ENCODE measurements around the gene CRYBB1. TPM values are rescaled to one million over a fixed set of nuclear protein-coding genes. Genes with fewer than 3 reads are reported as not detected.

CRYBB1 gene
- total and polyA plus RNA-seq, 2 experiments from 2014 or later, result 1.6 to 3.7 TPM

DNA sequence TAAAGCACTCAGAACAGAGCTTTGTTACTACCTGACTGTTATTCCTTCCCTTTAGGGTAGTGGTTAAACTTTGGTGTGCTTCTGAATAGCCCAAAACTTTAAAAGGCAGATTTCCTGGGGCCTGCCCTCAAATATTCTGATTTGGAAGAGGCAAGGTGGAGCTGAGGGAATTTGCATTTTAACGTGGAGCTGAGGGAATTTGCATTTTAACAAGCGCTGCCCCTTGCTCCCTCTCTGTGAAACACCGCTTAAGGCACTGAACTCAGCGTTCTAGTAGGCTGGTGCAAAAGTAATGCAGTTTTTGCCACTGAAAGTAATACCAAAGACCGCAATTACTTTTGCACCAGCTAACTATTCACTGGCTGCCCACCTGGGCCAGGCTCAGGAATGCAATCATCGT, 62.9 kb downstream of the CRYBB1 start:
- Mint-ChIP-seq H3K36me3 (ENCODE audit: low read depth) (peaks cover 9% of the 10 kb centered on the region; the same call in 2 of the 3 replicates), H3K27me3 (ENCODE audit: insufficient read depth, low read depth, poor library complexity) (peaks cover 12% of the 10 kb centered on the region), H3K27ac (peak overlapping the region; percentile 96), H3K4me1 (peaks cover 80% of the 10 kb centered on the region), H3K9me3 (no peaks in the 10 kb centered on the region), H3K4me3 (no peak overlapping the region; the same call in 2 of the 3 replicates)
- H3K4me3 ChIP-seq, result peak overlapping the region; percentile 4; the same call in 1 of the 2 replicates
- H3K9me2 ChIP-seq (ENCODE audit: insufficient read depth), result no peaks in the 10 kb centered on the region
- TF ChIP-seq CREB1 (CRISPR knock-in tag; IDR thresholded peaks at IDR 0.05; ENCODE audit: low read depth), result no peak
- TF ChIP-seq, protein P1, sequence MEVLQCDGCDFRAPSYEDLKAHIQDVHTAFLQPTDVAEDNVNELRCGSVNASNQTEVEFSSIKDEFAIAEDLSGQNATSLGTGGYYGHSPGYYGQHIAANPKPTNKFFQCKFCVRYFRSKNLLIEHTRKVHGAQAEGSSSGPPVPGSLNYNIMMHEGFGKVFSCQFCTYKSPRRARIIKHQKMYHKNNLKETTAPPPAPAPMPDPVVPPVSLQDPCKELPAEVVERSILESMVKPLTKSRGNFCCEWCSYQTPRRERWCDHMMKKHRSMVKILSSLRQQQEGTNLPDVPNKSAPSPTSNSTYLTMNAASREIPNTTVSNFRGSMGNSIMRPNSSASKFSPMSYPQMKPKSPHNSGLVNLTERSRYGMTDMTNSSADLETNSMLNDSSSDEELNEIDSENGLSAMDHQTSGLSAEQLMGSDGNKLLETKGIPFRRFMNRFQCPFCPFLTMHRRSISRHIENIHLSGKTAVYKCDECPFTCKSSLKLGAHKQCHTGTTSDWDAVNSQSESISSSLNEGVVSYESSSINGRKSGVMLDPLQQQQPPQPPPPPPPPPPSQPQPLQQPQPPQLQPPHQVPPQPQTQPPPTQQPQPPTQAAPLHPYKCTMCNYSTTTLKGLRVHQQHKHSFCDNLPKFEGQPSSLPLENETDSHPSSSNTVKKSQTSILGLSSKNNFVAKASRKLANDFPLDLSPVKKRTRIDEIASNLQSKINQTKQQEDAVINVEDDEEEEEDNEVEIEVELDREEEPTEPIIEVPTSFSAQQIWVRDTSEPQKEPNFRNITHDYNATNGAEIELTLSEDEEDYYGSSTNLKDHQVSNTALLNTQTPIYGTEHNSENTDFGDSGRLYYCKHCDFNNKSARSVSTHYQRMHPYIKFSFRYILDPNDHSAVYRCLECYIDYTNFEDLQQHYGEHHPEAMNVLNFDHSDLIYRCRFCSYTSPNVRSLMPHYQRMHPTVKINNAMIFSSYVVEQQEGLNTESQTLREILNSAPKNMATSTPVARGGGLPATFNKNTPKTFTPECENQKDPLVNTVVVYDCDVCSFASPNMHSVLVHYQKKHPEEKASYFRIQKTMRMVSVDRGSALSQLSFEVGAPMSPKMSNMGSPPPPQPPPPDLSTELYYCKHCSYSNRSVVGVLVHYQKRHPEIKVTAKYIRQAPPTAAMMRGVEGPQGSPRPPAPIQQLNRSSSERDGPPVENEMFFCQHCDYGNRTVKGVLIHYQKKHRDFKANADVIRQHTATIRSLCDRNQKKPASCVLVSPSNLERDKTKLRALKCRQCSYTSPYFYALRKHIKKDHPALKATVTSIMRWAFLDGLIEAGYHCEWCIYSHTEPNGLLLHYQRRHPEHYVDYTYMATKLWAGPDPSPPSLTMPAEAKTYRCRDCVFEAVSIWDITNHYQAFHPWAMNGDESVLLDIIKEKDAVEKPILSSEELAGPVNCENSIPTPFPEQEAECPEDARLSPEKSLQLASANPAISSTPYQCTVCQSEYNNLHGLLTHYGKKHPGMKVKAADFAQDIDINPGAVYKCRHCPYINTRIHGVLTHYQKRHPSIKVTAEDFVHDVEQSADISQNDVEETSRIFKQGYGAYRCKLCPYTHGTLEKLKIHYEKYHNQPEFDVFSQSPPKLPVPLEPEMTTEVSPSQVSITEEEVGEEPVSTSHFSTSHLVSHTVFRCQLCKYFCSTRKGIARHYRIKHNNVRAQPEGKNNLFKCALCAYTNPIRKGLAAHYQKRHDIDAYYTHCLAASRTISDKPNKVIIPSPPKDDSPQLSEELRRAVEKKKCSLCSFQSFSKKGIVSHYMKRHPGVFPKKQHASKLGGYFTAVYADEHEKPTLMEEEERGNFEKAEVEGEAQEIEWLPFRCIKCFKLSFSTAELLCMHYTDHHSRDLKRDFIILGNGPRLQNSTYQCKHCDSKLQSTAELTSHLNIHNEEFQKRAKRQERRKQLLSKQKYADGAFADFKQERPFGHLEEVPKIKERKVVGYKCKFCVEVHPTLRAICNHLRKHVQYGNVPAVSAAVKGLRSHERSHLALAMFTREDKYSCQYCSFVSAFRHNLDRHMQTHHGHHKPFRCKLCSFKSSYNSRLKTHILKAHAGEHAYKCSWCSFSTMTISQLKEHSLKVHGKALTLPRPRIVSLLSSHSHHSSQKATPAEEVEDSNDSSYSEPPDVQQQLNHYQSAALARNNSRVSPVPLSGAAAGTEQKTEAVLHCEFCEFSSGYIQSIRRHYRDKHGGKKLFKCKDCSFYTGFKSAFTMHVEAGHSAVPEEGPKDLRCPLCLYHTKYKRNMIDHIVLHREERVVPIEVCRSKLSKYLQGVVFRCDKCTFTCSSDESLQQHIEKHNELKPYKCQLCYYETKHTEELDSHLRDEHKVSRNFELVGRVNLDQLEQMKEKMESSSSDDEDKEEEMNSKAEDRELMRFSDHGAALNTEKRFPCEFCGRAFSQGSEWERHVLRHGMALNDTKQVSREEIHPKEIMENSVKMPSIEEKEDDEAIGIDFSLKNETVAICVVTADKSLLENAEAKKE (CRISPR knock-in tag; IDR thresholded peaks at IDR 0.05), result no peak
- TF ChIP-seq NANOG (IDR thresholded peaks at IDR 0.05; ENCODE audit: borderline replicate concordance), result no peak
- TF ChIP-seq EZH2 (IDR thresholded peaks at IDR 0.05; ENCODE audit: low read depth, unreplicated experiment), result no peak
- H3K79me2 ChIP-seq (replicated peaks; ENCODE audit: insufficient read depth), result peaks cover 91% of the 10 kb centered on the region
- H2AFZ ChIP-seq, result no peak overlapping the region
- peak overlapping the region; percentile 13; the same call in 1 of the 2 replicates for H3K4me2 ChIP-seq
- no peaks in the 10 kb centered on the region for H3K36me3 ChIP-seq (ENCODE audit: insufficient read depth)
- H4K20me1 ChIP-seq (replicated peaks; ENCODE audit: insufficient read depth), result peaks cover 33% of the 10 kb centered on the region
- H3F3A ChIP-seq (replicated peaks; ENCODE audit: low read depth), result peaks cover 46% of the 10 kb centered on the region
- H3K27me3 ChIP-seq (ENCODE audit: insufficient read depth), result no peaks in the 10 kb centered on the region
- ATAC-seq (peak; percentile 71), DNase-seq (ENCODE audit: low spot score) (peak; percentile 87)
- H3K4me1 ChIP-seq (ENCODE audit: insufficient read depth), result peaks cover 71% of the 10 kb centered on the region
- peak overlapping the region; percentile 56 for H3K27ac ChIP-seq (ENCODE audit: low read depth)

DNA sequence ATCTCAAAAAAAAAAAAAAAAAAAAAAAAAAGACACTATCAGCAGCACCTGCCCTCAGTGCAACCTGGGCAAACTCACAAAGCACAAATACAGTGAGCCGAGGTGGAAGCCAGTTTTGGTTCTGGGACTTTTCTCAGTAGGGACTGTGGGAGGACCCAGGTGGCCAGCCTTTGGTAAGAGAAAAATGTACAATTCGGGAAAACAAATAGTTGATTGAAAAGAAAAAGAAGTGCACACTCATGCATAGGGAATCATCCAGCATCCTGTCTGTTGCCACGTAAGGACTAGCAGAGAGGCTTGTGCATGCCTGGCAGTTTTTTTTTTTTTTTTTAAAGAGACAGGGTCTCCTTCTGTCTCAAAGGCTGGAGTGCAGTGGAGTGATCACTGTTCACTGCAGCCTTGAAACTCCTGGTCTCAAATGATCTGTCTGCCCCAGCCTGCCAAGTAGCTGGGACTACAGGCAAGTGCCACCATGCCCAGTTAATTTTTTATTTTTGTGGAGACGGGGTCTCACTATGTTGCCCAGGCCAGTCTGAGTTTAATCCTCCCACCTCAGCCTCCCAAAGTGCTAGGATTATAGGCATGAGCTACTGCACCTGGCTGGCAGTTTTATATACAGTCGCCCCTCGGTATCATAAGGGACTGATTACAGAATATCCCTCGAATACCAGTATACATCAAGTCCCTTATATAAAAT, 64.6 kb downstream of the CRYBB1 start:
- no peak for ATAC-seq
- H4K20me1 ChIP-seq (replicated peaks; ENCODE audit: insufficient read depth), result peaks cover 33% of the 10 kb centered on the region
- DNase-seq (ENCODE audit: low spot score), result no peak
- H3K9me3 Mint-ChIP-seq, result no peaks in the 10 kb centered on the region
- peak overlapping the region; percentile 77 for H3K27ac Mint-ChIP-seq
- no peaks in the 10 kb centered on the region for H3K9me2 ChIP-seq (ENCODE audit: insufficient read depth)
- no peak overlapping the region for H3K4me3 ChIP-seq
- no peak overlapping the region for H2AFZ ChIP-seq
- H3K27me3 ChIP-seq (ENCODE audit: insufficient read depth), result no peaks in the 10 kb centered on the region
- H3F3A ChIP-seq (replicated peaks; ENCODE audit: low read depth), result peaks cover 47% of the 10 kb centered on the region
- H3K36me3 ChIP-seq (ENCODE audit: insufficient read depth), result no peaks in the 10 kb centered on the region
- peaks cover 11% of the 10 kb centered on the region for H3K27me3 Mint-ChIP-seq (ENCODE audit: insufficient read depth, low read depth, poor library complexity)
- peaks cover 69% of the 10 kb centered on the region for H3K4me1 ChIP-seq (ENCODE audit: insufficient read depth)
- H3K4me3 Mint-ChIP-seq, result no peak overlapping the region; the same call in 2 of the 3 replicates
- peaks cover 91% of the 10 kb centered on the region for H3K79me2 ChIP-seq (replicated peaks; ENCODE audit: insufficient read depth)
- peaks cover 9% of the 10 kb centered on the region for H3K36me3 Mint-ChIP-seq (ENCODE audit: low read depth)
- TF ChIP-seq ETS1 (IDR thresholded peaks at IDR 0.05) (no peak), NANOG (IDR thresholded peaks at IDR 0.05; ENCODE audit: borderline replicate concordance) (no peak), EZH2 (IDR thresholded peaks at IDR 0.05; ENCODE audit: low read depth, unreplicated experiment) (no peak), EZH2phosphoT487 (IDR thresholded peaks at IDR 0.05; ENCODE audit: unreplicated experiment) (no peak), CREB1 (CRISPR knock-in tag; IDR thresholded peaks at IDR 0.05; ENCODE audit: low read depth) (no peak), ZNF114 (CRISPR knock-in tag; IDR thresholded peaks at IDR 0.05) (no peak), REST (IDR thresholded peaks at IDR 0.05; ENCODE audit: unreplicated experiment) (no peak), JUNB (IDR thresholded peaks at IDR 0.05; ENCODE audit: unreplicated experiment) (no peak), STAT1 (IDR thresholded peaks at IDR 0.05; ENCODE audit: unreplicated experiment) (no peak)
- H3K27ac ChIP-seq (ENCODE audit: low read depth), result peak overlapping the region; percentile 56
- no peak overlapping the region for H3K4me2 ChIP-seq
- peaks cover 74% of the 10 kb centered on the region for H3K4me1 Mint-ChIP-seq
